ENCODE data around the gene EYS.

- TF ChIP-seq CTCF (IDR thresholded peaks at IDR 0.05) (no peak), HOXA7 (CRISPR knock-in tag; IDR thresholded peaks at IDR 0.05) (no peak)
Observed at GRCh38 chr6:64987066-64987465, 720.0 kb downstream of the EYS start.

All from A549 (cell line).